ENCODE data around the gene SLC44A2. TPM values are rescaled to one million over a fixed set of nuclear protein-coding genes. Genes with fewer than 3 reads are reported as not detected.
A peak's percentile ranks its signal among the peaks of the same experiment; 100 is the strongest.

The SLC44A2 gene
- total RNA-seq, 4 donors from 2014 or later: 86.0 to 141 (median 113) TPM

DNA sequence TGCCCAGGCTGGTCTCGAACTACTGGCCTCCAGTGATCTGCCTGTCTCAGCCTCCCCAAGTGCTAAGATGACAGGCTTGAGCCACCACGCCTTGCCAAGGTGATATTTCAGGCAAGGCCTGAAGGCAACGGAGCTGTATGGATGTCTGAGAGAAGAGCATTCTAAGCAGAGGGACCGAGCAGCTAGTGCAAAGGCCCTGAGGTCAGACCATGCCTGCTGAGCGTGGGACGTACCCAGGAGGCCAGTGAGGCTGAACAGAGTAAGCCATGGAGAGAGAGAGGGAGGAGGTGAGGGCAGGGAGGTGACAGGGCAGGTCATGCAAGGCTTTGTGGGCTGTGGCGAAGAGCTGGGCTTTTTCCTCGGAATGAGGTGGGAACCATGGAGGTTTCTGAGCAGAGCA, 3.4 kb upstream of the SLC44A2 start:
- Histone ChIP-seq H3K27me3 (no peaks in the 10 kb centered on the region), H3K27ac (no peak overlapping the region), H3K9me3 (no peaks in the 10 kb centered on the region), H3K4me3 (replicated peaks in 1 of 3) (no peak overlapping the region), H3K4me1 (peaks cover 13 to 16% of the 10 kb centered on the region in 2 donors), H3K36me3 (no peaks in the 10 kb centered on the region)
- WGBS, 2 donors: 96 to 97% methylated on average over 5 to 8 of the region's 8 CpGs
- DNase-seq: no peak
- TF ChIP-seq POLR2A (IDR thresholded peaks at IDR 0.05): no peak
- TF ChIP-seq, protein P1, sequence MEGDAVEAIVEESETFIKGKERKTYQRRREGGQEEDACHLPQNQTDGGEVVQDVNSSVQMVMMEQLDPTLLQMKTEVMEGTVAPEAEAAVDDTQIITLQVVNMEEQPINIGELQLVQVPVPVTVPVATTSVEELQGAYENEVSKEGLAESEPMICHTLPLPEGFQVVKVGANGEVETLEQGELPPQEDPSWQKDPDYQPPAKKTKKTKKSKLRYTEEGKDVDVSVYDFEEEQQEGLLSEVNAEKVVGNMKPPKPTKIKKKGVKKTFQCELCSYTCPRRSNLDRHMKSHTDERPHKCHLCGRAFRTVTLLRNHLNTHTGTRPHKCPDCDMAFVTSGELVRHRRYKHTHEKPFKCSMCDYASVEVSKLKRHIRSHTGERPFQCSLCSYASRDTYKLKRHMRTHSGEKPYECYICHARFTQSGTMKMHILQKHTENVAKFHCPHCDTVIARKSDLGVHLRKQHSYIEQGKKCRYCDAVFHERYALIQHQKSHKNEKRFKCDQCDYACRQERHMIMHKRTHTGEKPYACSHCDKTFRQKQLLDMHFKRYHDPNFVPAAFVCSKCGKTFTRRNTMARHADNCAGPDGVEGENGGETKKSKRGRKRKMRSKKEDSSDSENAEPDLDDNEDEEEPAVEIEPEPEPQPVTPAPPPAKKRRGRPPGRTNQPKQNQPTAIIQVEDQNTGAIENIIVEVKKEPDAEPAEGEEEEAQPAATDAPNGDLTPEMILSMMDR (IDR thresholded peaks at IDR 0.05): no peak
- intact Hi-C loops (cut with DNase I): no loop called here

DNA sequence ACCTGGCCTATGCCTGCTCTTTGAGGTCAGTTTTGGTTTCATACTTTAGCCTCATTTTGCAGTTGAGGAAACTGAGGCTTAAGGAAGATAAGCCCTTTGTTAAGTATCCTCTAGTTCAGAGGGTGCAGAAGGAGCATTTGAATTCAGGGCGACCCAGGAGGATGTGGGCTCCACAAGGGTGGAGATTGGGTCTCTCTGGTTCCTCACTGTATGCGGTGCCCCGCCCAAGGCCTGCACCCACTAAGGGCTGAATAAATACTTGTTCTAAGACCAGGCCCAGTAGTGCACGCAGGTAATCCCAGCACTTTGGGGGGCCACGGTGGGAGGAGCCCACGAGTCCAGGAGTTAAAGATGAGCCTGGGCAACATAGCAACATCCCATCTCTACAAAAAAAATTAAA, 768 bp upstream of the SLC44A2 start:
- no peaks in the 10 kb centered on the region for H3K9me3 ChIP-seq
- TF ChIP-seq, protein P1 (IDR thresholded peaks at IDR 0.05): no peak
- TF ChIP-seq POLR2A (IDR thresholded peaks at IDR 0.05): no peak
- no peaks in the 10 kb centered on the region for H3K27me3 ChIP-seq
- 66 to 71% methylated on average over 5 to 6 of the region's 6 CpGs for WGBS, 2 donors
- H3K4me3 ChIP-seq (replicated peaks in 1 of 3): peak overlapping the region in 1 of 3 donors; percentile 72
- H3K4me1 ChIP-seq: peaks cover 13 to 19% of the 10 kb centered on the region in 2 donors
- H3K36me3 ChIP-seq: peaks cover 12 to 13% of the 10 kb centered on the region in 2 donors
- peak overlapping the region; percentile 15 to 93 (median 92) for H3K27ac ChIP-seq
- intact Hi-C loops (cut with DNase I): no loop called here
- DNase-seq: no peak

DNA sequence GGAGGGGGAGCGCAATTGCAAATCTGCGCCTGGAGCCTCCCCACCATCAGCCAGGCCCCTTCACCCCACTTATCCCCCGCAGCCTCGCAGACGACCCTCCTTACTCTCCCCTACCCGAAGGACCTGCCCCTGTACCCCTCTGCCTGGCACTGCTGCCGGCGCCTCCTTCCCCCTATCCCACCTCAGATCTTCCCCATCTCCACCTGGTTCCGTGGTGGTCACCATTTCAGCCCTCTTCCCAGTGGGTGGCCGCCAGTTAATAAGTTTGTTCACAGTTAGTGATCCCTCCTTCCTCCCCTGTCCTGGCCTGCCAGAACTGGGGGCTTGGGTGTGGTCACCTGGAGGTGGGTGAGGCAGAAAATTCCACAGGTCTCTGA, 397 bp downstream of the SLC44A2 start:
- intact Hi-C loops (cut with DNase I): no loop called here
- Histone ChIP-seq H3K4me1 (peaks cover 13 to 19% of the 10 kb centered on the region in 2 donors), H3K4me3 (replicated peaks in 1 of 3) (peak overlapping the region; percentile 12 to 72 (median 30)), H3K27me3 (no peaks in the 10 kb centered on the region), H3K9me3 (no peaks in the 10 kb centered on the region), H3K36me3 (peaks cover 12 to 19% of the 10 kb centered on the region in 2 donors), H3K27ac (peak overlapping the region; percentile 70 to 93 (median 92))
- WGBS, 2 donors: 8 to 25% methylated on average over 8 to 9 of the region's 10 CpGs
- DNase-seq: peak; percentile 11 to 12
- no peak for TF ChIP-seq POLR2A (IDR thresholded peaks at IDR 0.05)
- TF ChIP-seq, protein P1 (IDR thresholded peaks at IDR 0.05): no peak

DNA sequence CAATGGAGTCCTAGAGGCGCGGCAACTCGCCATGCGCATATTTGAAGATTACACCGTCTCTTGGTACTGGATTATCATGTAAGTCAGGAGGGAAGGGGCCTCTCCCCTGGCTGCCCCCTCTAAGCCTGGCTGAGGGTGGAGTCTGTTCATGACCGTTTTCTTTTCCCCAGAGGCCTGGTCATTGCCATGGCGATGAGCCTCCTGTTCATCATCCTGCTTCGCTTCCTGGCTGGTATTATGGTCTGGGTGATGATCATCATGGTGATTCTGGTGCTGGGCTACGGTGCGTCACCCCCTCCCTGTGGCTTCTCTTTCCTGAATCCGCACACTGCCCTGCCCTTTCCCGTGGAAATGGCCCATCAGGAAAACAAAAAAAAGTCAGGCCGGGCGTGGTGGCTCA, 6.5 kb downstream of the SLC44A2 start:
- no peak for DNase-seq
- 76 to 88% methylated on average over 14 of the region's 14 CpGs for WGBS, 2 donors
- TF ChIP-seq, protein P1 (IDR thresholded peaks at IDR 0.05): no peak
- TF ChIP-seq POLR2A (IDR thresholded peaks at IDR 0.05): no peak
- intact Hi-C loops (cut with DNase I): no loop called here
- no peaks in the 10 kb centered on the region for H3K9me3 ChIP-seq
- H3K4me3 ChIP-seq (replicated peaks in 1 of 3): no peak overlapping the region
- no peaks in the 10 kb centered on the region for H3K27me3 ChIP-seq
- peaks cover 0 to 4% of the 10 kb centered on the region in 2 donors for H3K4me1 ChIP-seq
- peaks cover 47 to 67% of the 10 kb centered on the region in 2 donors for H3K36me3 ChIP-seq
- no peak overlapping the region for H3K27ac ChIP-seq

- H3K27ac ChIP-seq: no peak overlapping the region
- H3K4me1 ChIP-seq: peaks cover 0 to 4% of the 10 kb centered on the region in 2 donors
- H3K4me3 ChIP-seq (replicated peaks in 1 of 3): no peak overlapping the region
- no peaks in the 10 kb centered on the region for H3K27me3 ChIP-seq
- intact Hi-C loops (cut with DNase I): no loop called here
- no peak for DNase-seq
- TF ChIP-seq, protein P1 (IDR thresholded peaks at IDR 0.05): no peak
- TF ChIP-seq POLR2A (IDR thresholded peaks at IDR 0.05): no peak
- 92 to 97% methylated on average over 7 of the region's 7 CpGs for WGBS, 2 donors
- peaks cover 51 to 70% of the 10 kb centered on the region in 2 donors for H3K36me3 ChIP-seq
- H3K9me3 ChIP-seq: no peaks in the 10 kb centered on the region
Measured at GRCh38 chr19:10634430-10634829, 9.1 kb downstream of the SLC44A2 start.
